ENCODE data around the gene RAB11FIP4.

RAB11FIP4 gene

DNA sequence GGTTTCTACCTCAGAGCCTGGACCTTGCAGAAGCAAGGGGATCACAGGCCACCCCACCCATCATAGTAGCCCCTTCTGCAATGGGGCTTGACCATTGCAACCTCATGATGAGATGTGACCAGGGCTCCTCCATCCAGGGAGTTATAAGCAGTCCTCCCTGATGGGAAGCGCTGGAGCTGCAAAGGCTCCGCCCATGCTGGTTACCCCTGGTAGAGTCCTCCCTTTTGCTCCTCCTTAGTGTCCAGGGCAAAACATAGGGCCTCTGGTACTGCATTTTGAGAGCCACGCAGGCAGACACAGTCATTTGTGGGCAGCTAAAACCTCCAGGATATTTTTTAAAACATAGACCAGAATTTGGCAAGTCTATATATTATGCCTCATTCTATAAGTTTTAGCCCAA is 161.1 kb downstream of the RAB11FIP4 start:
- no peak for DNase-seq

GRCh38 chr17:31553506-31553905 is 162.0 kb downstream of the RAB11FIP4 start:
- DNase-seq = no peak

- DNase-seq = no peak
Observed at GRCh38 chr17:31554930-31555329, 163.5 kb downstream of the RAB11FIP4 start.

GRCh38 chr17:31556969-31557645 is 165.6 kb downstream of the RAB11FIP4 start:
- no peak for DNase-seq

DNA sequence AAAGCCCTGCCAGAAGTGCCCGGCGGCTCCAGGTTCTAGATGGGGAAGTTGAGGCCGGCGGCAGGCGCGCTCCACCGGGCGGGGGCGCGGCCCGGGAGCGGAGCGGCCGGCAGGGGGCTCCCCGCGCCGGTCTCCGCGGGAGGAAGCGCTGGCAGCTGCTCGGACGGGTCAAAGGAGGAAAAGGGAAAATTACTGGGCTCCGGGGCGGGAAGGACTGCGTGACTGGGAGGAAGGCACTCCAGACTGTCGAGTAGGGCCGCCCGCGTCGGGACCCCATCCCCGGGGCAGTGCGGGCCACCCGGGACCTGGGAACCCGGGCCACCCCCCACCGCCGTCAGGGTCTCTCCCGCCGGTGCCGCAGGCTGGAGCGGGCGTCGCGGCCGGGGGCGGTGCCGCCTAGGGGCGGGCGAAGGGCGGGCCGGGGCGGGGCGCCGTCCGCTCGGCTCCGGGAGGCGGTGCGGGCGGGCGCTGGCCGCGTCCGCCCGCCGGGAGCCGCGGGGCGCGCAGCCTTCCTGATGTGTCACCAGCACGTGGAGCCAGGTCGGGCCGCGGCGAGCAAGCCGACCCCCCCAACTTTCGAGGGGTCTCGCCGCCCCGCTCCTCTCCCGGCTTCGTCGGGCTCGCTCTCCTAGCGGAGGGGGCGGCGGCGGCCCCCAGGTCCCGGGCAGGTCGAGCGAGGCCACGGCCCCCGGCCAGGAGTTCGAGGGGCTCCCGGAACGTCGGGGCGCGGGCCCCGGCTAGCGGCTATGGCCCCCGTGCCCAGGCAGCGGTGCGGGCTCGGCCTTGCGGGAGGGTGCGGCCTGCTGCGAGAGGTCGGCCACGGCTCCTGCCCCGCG is 167.5 kb downstream of the RAB11FIP4 start:
- DNase-seq = peak; percentile 67 to 75

GRCh38 chr17:31559584-31560501 is 168.4 kb downstream of the RAB11FIP4 start:
- DNase-seq = no peak

GRCh38 chr17:31560616-31561235 is 169.3 kb downstream of the RAB11FIP4 start:
- no peak for DNase-seq

- DNase-seq = no peak
Observed at GRCh38 chr17:31561469-31562375, 170.2 kb downstream of the RAB11FIP4 start.

- no peak for DNase-seq
Observed at GRCh38 chr17:31562376-31562840, 170.9 kb downstream of the RAB11FIP4 start.

- no peak for DNase-seq
Observed at GRCh38 chr17:31564291-31564690, 172.8 kb downstream of the RAB11FIP4 start.

GRCh38 chr17:31564883-31565301 is 173.4 kb downstream of the RAB11FIP4 start:
- DNase-seq = no peak

DNA sequence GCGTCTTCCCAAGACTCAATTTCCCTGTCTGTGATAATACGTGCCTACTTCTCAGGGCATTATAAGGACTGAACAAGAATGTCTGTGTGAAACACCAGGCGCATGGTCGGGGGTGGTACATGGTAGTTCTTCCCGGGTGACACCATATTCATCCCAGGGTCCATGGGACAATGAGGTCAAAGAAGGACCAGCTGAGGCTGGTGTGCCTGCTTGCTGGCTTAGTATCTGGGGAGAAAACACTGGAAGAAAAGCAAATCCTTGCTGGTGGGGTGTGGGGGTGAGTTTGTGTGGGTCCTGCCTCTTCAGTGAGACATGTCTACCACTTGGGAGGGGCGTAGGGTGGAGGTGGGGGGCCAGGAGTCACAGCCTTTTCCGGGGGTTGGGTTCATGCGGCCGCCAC is 174.2 kb downstream of the RAB11FIP4 start:
- no peak for DNase-seq

GRCh38 chr17:31566247-31566991 is 174.9 kb downstream of the RAB11FIP4 start:
- DNase-seq = no peak

- DNase-seq = no peak
Observed at GRCh38 chr17:31566992-31567373, 175.5 kb downstream of the RAB11FIP4 start.

- DNase-seq = peak in 1 of 2 donors; percentile 7
Observed at GRCh38 chr17:31568121-31568520, 176.6 kb downstream of the RAB11FIP4 start.

DNA sequence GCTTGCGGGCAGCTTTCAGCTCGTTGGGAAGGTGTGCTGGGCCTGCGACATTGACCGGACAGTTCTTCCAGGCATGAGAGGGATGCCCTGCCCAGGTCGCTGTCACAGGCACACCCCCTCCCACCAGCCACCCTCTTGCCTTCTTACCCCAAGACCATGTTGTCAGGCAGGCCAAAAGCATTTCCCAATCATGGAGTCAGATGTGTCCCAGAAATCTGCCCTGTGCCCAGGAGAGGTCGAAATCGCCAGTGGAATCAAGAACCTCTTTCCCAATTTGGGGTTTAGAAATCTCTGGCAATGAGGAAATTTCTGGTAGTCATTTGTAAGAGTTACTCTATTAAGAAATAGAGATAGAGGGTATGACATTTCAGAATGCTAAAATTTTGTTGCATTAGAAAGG is 177.1 kb downstream of the RAB11FIP4 start:
- DNase-seq = no peak

DNA sequence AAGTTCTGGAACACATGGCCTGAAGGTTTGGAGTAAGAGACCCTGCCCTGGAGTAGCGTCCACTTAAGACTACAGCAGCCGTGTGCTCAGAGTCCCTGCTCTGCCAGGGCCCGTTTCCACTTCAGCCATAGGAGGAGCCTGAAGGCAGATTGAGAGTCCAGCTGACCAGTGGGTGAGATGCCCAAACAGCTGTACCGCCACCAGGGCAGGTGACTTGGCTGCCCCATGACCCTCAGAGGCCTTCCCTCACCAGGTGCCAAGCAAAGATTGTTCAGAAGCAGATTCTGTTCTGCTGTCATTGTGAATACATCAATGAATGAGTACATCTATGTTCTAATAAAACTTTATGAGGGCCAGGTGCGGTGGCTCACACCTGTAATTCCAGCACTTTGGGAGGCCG is 178.8 kb downstream of the RAB11FIP4 start:
- no peak for DNase-seq

DNA sequence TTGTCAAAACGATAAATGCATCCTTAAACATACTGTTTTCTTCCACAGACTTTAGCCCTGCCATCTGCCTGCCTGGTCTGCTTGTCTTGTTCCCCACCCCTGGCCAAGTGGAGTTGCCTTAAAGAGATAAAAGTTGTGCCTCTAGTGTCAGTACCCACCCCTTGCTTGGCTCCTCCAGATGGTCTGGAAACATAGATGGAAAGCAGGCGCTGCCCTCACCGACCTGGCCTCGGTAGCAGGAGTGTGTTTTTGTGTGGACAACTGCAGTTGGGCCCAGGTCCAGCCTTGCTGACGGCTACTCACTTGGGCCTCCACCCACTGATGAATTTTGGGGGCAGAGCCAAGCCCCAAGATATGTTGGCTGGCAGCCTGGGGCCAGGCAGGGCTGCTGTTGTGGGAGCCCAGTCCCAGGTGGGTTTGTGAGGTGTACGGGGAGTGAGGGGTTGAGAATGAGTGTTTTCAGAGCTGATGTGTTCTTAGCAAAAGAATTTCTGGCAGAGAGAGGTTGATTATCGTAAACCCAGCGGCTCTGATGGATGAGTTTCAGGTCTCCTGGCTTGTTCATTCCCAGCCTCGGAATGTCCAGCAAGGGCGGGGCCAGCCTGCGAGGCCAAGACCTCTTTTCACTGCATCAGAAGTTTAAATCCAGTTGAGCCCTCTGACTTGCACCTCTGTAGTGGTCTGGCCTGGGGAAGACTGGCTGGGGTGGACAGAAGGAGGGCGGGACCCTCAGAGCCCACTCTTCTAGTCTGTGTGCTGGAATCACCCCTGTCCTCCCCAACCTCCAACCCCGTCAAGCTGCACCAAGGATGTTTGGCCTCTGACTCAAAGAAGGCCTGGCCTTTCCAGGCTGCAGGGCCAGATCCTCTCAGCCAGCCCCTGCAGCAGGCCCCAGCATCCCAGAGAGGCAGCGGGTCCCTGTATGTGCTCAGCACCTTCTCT is 179.7 kb downstream of the RAB11FIP4 start:
- DNase-seq = no peak

DNA sequence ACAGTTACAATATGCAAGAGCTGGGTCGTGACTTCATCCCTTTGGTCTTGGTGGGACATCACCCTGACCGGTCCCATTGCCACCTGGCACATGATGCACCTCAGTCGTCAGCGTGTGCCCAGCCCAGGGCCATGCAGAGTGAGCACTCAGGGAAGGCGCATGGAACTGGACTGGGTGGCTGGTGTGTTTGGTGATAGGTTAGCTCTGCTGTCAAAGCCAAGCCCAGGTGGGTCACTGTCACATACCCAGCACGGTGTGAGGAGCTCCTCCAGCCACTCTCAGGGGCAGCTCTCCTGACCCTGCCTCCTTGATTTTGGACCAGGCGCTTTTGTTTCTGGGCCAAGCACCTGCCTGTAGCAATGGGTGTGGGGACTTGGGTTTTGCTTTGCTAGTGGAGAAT is 180.9 kb downstream of the RAB11FIP4 start:
- DNase-seq = no peak

DNA sequence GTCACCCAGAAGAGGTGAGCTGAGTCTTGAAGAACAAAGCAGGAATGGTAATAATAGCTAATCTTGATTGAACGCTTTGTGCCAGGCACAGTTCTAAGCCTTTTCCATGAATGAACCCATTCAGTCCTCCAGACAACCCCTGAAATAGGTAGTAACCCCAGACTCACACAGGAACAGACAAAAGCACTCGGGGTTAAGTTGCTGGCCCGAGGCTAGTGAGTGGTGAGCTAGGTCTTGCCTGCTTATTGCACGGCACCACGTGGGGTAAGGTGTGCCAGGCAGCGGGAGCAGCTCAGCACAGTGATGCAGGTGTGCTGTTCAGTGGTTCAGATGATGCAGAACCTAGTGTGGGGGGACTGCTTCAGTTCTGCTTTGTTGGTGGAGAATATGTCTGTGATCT is 181.6 kb downstream of the RAB11FIP4 start:
- no peak for DNase-seq
